ENCODE results near the gene RTN4RL2. TPM values are rescaled to one million over a fixed set of nuclear protein-coding genes. Genes with fewer than 3 reads are reported as not detected.

Gene RTN4RL2
- total RNA-seq, 1 experiment from 2014 or later = 7.0 TPM

GRCh38 chr11:57498540-57498939, 38.2 kb downstream of the RTN4RL2 start:
- H3K4me1 Mint-ChIP-seq = peaks cover 34 to 65% of the 10 kb centered on the region in 2 experiments
- H3K27me3 Mint-ChIP-seq (ENCODE audit: low read depth) = no peaks in the 10 kb centered on the region; the same call in 1 of the 2 replicates
- no peak overlapping the region for H2BK15ac ChIP-seq (ENCODE audit: low read depth, low read length)
- H3K23ac ChIP-seq (ENCODE audit: insufficient read length, low read depth, low read length) = no peak overlapping the region
- no peak overlapping the region for H3K14ac ChIP-seq (ENCODE audit: insufficient read depth, low read length)
- peaks cover 23 to 41% (median 25%) of the 10 kb centered on the region in 3 experiments; a peak in 6 of 7 replicates for H3K36me3 Mint-ChIP-seq (ENCODE audit: insufficient read depth in 1 of 3, low read depth in 3 of 3)
- DNase-seq = no peak
- no peaks in the 10 kb centered on the region for H3K9me3 Mint-ChIP-seq
- H3K79me1 ChIP-seq (ENCODE audit: insufficient read depth, low read depth, low read length, poor library complexity, severe bottlenecking) = no peaks in the 10 kb centered on the region
- peak overlapping the region in 1 of 2 experiments; percentile 51; a peak in 2 of 5 replicates for H3K4me3 Mint-ChIP-seq
- no peak overlapping the region for H3T11ph ChIP-seq (ENCODE audit: low read length)
- H4K8ac ChIP-seq (replicated peaks; ENCODE audit: insufficient read length, low read depth, low read length) = no peak overlapping the region
- H2BK20ac ChIP-seq (ENCODE audit: low read depth, low read length, poor library complexity, severe bottlenecking) = no peak overlapping the region
- no peak overlapping the region for H3K9ac ChIP-seq (ENCODE audit: extremely low read depth, insufficient read length, low read length)
- no peak for TF ChIP-seq CTCF (conservative IDR thresholded peaks at IDR 0.05)
- H3K4me1 ChIP-seq (ENCODE audit: insufficient read depth, low read length) = peaks cover 13% of the 10 kb centered on the region; the same call in 1 of the 2 replicates
- H2AFZ ChIP-seq (ENCODE audit: low read length) = no peak overlapping the region
- no peak overlapping the region for H3K27ac ChIP-seq (ENCODE audit: insufficient read length, low read depth, low read length)
- no peak overlapping the region for H4K91ac ChIP-seq (ENCODE audit: insufficient read length, low read depth, low read length)
- no peak overlapping the region for H3K4ac ChIP-seq (ENCODE audit: low read depth, low read length)
- no peaks in the 10 kb centered on the region for H3K79me2 ChIP-seq (ENCODE audit: insufficient read depth, low read length)
- H3K56ac ChIP-seq (ENCODE audit: insufficient read length, low read depth, low read length) = no peak overlapping the region
- no peak overlapping the region for H2AK5ac ChIP-seq (ENCODE audit: insufficient read length, low read length)
- no peak overlapping the region for H2BK12ac ChIP-seq (ENCODE audit: insufficient read length, low read depth, low read length)
- no peak overlapping the region for H3K4me2 ChIP-seq (ENCODE audit: insufficient read depth, insufficient read length, low read length)
- H2BK120ac ChIP-seq (ENCODE audit: low read depth, low read length, poor library complexity, severe bottlenecking) = no peak overlapping the region
- no peaks in the 10 kb centered on the region for H3K9me3 ChIP-seq (ENCODE audit: control insufficient read depth, low read depth, low read length)
- no peak overlapping the region for H3K27ac Mint-ChIP-seq
- H3K27me3 ChIP-seq (ENCODE audit: insufficient read depth, low read length) = no peaks in the 10 kb centered on the region
- peaks cover 3% of the 10 kb centered on the region for H4K20me1 ChIP-seq (ENCODE audit: control insufficient read depth, insufficient read depth, insufficient read length)
- H2BK5ac ChIP-seq (ENCODE audit: insufficient read length, low read length) = no peak overlapping the region
- H3K18ac ChIP-seq (ENCODE audit: insufficient read length, low read depth, low read length) = no peak overlapping the region
- WGBS (ENCODE audit: extremely low coverage, insufficient read length, low lambda C conversion rate) = no CpG with 5 or more reads among the region's 6 CpGs
- H3K23me2 ChIP-seq (ENCODE audit: insufficient read length, low read depth, low read length, poor library complexity, severe bottlenecking) = no peaks in the 10 kb centered on the region
- no peak overlapping the region for H4K5ac ChIP-seq (ENCODE audit: insufficient read length, low read depth, low read length)
